HG03095 (cell line): ENCODE measurements around the gene CRACR2B.

Experiments
- ATAC-seq: cut with Tn5 transposase; IDR thresholded peaks from one replicate; pipeline ENCODE4 v1.9.1; 2021; ENCODE audit warnings: moderate library complexity; ENCODE audit not compliant: unreplicated experiment

Gene CRACR2B

DNA sequence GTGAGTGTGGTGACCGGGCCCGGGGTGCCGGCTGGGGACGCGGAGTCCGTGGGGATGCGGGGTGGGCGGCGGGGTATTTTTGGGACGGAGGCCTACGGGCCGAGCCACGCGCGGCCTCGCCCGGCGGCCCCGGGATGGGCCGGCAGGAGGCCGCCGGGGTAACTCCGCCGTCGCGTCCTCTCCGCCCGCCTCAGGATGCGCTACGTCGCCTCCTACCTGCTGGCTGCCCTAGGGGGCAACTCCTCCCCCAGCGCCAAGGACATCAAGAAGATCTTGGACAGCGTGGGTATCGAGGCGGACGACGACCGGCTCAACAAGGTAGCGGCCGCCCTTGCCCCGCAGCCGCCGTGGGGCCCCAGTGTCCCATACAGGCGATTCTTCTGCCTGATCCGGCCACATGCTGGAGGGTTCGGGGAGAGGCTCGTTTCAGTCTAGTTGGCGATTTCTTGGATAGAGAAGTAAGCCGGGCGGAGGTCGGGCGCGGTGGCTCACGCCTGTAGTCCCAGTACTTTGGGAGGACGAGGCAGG, 17.6 kb upstream of the CRACR2B start:
- ATAC-seq = peak; percentile 4

DNA sequence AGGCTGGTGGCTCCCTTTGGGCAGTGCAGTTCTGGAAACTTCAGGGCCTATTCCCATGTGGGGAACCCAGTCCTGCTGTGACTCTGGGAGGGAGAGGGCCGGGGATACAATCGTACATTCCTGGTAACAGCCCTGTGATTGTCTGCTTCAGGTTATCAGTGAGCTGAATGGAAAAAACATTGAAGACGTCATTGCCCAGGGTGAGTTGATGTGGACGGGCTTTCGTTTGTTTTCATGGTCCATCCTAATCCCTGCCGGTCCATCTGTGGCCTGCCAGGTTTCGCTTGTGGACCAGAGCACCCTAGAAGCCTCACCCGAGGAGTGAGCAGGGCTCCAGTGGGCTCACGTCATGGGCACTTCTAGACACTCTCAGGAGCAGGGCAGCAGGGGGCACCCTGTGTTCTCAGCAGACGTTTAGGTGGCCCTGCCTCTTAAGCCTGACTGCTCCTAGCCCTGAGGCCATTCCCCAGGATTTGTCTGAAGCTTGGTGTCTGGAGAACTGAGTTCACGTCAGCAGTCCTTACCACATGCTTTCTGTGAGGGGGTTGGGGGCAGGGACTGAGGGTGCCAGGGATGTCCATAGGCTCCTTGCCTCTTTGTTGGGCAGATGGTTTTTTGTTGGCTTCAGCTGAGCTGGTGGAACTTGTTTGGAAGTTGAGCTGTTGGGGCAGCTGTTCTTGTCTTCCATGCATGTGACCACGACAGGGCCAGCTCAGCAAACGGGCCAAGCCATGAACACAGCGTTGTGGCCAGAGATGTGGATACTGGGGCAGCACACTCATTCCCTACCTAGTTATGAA, 16.1 kb upstream of the CRACR2B start:
- ATAC-seq = no peak

DNA sequence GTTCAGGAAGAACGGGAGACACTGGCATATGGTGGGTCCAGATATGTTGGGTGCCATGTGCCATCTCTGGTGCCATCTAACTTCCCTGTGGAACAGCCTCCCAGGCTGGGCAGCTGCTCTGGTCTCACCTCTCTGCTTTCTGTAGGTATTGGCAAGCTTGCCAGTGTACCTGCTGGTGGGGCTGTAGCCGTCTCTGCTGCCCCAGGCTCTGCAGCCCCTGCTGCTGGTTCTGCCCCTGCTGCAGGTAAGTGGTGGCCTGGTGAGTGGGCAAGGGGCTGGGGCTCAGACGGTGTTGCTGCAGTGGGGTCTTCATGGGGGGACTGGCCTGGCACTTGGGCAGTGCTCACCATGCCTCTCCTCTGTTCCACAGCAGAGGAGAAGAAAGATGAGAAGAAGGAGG, 15.3 kb upstream of the CRACR2B start:
- no peak for ATAC-seq

DNA sequence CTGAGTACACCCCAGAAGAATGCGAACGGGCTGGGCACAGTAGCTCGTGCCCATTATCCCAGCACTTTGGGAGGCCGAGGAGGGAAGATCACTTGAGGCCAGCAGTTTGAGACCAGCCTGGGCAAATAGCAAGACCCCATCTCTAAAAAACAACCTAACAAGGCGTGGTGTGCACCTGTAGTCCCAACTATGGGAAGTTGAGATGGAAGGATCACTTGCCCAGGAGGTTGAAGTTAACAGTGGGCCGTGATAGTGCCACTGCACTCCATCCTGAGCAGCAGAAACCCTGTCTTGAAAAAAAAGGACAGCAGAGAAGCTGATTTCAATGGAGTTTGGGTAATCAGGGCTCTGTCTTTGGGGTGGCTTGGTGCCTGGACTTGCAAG, 14.7 kb upstream of the CRACR2B start:
- ATAC-seq = no peak

DNA sequence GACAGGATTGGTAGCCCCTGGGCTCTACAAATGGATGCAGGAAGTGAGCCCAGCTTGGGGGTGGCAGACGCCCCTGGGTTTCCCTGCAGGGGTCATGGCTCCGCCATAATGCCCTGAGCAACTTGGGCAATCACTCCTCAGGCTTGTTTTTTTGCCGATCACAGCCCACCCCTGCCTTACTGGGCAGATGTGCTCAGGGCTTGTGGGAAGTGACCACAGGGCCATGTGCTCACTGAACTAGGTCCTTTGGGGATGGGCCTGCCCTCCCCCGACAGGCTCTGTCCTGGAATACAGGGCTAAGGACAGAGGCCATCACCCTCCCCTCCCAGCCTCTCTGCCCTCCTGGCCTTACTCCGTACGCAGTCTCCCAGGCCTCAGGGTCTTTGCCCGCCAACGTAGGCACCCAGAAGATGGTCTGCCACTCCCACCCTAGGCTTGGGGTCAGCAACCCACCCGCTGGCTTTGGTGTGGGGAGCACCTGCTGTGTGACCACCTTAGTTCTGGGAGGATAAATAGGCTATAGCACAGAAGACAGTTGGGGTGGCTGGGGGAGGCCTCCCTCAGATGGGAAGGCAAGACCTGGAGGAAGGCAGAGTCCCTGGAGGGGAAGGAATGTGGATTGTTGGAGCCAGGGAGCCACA, 14.1 kb upstream of the CRACR2B start:
- no peak for ATAC-seq

DNA sequence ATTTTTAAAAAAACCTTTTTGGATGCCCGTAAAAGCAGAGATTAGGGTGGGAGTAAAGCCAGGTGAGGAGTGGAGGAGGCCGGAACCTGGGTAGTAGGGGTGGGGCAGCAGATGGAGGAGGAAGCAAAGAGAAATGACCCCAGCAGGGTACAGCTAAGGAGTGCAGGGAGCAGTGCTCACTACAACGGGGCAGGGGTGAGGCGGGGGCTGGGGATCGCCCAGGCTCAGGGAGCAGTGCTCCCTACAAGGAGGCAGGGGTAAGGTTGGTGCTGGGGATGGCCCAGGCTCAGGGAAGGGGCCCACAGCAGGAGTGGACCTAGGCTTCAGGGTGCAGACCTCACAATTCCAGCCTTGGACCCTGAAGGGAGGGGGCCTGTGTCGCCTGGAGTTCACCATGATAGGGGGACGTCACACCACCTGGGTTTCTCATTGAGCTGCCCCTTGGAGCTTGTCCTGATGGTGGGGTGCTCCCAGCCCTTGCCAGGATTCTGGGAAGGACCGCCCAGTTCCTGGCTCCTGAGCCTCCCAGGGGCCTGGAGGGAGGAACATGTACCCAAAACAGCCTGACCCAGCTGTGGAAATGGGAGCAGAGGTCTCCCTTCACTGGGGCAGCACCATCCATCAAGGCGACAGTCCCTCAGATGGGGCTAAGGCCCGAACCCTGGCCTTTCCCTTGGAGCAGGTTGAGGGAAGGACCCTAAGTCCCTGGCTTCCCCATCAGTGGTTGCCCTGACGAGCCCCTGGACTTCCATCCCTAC, 11.9 kb upstream of the CRACR2B start:
- no peak for ATAC-seq

DNA sequence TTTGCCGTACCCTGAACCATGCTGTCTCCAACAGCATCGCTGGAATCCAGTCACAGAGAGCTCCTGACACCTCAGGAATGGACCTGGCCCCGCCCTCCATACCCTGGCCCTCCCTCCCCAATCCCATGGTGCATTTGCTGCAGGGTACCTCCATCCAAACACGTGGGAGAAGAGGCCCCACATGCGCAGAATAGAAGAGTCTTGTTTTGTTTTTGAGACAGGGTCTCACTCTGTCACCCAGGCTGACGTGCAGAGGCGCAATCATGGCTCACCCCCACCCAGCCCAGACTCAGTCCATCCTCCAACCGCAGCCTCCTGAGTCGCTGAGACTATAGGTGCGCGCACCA, 11.3 kb upstream of the CRACR2B start:
- ATAC-seq = no peak

DNA sequence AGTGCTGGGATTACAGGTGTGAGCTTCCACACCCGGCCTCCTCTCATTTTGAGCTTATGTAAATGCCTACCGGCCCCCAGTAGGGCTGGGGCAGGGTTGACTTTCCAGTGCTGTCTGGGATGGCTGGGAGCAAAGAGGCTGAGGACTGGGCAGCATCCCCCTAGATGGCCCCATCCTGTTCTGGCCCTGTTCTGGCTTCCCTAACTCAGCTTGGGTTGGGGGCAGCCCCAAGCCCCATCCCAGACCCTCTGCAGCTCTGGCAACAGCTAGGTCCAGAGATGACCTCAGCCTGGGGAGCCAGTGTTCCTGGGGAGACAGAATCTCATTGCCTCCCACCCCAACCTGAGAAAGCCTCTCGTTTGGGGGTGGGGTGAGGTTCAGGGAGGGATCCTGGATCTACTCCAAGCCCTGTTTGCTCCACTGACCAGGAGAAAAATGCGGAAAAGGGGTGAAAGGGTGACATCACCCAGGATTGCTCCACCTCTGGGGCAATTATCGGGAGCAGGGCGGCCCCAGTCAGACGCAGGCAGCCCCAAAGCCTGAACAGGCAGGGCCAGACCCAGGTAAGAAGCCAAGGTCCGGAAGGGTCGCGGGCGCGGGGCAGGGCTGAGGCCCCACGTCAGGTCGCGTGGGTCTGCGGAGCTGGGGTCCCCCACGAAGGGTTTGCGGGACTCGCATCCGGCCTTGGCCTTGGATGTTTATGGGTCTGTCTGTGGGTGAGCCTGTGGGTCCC, 9.2 kb upstream of the CRACR2B start, which contains the start of gene PNPLA2:
TSS of gene PNPLA2 (plus strand) at position 519 of the 733 bp plus-strand sequence. CDS start 805 bp downstream, outside the sequence.
- no peak for ATAC-seq

DNA sequence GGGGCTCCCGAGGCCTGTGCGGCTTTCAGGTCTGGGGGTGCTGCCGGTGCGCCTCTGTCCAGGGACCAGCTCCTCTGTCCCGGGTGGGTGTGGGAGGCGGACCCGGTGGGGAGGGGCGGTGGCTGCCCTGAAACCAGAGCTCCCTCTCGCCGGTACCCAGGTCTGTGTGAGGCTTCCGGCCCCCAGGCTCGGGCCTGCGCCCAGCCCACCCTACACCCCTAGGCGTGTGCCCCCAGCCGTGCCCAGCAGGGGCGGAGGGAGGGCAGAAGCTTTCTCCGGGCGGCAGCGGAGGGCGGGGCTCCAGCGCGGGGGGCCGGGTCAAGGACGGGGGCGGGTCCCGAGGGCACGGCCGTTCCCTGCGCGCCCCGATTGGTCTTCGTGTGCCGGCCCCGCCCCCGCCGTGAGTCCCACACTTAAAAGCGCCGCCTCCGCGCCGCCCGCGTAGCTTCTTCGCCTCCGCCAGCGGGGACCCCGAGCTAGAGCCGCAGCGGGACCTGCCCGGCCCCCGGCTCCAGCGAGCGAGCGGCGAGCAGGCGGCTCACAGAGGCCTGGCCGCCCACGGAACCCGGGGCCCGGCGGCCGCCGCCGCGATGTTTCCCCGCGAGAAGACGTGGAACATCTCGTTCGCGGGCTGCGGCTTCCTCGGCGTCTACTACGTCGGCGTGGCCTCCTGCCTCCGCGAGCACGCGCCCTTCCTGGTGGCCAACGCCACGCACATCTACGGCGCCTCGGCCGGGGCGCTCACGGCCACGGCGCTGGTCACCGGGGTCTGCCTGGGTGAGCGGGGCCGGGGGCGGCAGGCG, 8.4 kb upstream of the CRACR2B start:
- peak; percentile 49 for ATAC-seq

DNA sequence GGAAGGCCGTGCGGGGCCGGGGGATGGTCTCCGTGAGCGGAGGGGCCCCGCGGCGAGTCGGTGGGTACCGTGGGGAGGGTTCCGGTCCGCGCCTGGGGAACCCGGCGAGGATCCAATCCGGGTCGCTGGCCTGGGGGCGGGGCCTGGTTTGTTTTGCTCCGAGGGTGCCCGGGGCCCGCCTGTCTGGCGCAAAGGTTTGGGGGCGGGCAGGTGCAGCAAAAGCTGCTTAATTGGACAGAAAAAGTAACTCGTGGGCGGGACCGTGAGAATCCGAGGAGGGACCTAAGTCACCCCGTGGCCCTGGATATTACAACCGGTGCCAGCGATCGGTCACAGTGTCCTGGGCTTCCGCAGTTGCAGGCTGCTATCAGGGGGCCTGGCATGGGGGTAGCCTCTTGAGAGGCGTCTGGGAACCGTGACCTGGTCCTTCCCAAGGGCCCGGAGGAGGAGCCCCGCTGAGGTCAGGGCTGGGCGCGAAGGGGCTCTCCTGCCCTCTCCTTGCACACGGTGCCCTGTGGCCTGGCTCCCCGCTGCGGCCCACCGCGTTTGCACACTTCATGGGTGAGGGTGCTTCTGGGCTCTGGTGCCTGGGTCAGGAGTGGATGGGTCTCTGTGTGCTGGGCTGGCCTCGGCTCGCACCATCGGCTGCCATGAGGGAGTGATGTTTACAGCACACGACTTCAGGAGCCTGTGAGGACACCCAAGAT, 7.6 kb upstream of the CRACR2B start:
- ATAC-seq = peak; percentile 44

DNA sequence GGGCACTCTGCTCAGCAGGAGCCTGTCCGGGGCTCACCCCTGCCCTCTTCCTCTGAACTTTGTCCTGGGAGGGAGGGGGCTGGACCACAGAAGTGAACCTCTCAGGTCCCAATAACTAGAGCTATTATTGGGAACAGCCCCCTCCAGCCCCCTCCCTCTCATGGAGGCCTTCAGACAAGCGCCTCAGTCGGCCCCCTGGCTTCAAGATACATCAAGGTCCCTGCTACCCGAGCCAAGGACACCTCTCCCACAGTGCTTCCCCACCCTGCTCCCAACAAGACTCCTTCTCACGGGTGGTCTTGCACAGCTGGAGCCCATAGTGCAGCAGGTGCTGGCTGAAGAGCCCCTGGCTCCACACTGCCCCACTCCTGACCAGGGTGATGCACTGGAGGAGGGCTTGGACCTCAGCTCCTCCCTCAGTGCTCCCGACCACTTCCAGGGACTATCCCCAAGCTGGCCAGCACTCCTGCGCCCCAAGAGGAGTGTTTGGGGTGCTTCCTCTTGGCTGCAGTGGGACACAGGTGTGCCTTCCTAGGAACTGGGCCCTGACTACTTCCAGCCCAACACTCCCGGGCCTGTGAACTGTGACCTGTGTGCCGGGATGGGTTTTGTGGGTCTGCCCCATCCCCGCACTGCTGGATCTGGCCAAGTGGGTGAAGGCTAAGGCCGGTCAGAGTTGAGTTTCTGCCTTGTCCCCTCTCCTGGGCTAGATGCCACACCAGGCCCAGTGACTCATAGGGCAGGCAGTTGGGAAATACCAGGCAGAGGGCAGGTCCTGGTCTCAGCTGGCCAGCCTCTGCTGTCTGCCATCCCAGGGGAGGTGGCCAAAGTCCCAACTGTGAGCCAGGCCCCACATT, 6.8 kb upstream of the CRACR2B start:
- ATAC-seq = no peak

DNA sequence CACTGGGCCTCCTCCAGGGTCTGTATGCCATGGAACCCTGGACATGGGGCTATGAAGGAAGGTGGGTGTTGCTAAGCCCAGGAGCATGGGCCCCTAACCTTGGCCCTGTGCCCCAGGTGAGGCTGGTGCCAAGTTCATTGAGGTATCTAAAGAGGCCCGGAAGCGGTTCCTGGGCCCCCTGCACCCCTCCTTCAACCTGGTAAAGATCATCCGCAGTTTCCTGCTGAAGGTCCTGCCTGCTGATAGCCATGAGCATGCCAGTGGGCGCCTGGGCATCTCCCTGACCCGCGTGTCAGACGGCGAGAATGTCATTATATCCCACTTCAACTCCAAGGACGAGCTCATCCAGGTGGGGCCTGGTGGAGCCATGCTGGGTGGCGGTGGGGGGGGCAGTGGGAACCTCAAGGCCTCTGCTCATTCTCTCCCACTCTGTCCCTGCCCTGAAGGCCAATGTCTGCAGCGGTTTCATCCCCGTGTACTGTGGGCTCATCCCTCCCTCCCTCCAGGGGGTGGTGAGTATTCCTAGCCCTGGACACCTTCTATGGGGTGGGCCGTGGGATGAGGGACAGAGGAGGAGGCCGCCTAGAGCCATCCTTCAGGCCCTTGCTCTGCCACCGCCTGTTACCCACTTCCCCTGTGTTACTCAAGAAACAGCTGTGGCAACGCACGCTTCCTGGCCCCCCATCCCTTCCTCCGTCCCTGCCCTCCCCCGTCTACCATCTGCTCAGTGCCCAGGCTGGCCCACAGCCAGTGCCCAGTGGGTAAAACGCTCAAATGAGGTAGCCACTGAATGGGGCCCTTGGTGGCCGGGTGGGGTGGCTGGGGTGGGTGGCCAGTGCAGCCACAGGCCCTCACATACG, 6.0 kb upstream of the CRACR2B start:
- no peak for ATAC-seq

DNA sequence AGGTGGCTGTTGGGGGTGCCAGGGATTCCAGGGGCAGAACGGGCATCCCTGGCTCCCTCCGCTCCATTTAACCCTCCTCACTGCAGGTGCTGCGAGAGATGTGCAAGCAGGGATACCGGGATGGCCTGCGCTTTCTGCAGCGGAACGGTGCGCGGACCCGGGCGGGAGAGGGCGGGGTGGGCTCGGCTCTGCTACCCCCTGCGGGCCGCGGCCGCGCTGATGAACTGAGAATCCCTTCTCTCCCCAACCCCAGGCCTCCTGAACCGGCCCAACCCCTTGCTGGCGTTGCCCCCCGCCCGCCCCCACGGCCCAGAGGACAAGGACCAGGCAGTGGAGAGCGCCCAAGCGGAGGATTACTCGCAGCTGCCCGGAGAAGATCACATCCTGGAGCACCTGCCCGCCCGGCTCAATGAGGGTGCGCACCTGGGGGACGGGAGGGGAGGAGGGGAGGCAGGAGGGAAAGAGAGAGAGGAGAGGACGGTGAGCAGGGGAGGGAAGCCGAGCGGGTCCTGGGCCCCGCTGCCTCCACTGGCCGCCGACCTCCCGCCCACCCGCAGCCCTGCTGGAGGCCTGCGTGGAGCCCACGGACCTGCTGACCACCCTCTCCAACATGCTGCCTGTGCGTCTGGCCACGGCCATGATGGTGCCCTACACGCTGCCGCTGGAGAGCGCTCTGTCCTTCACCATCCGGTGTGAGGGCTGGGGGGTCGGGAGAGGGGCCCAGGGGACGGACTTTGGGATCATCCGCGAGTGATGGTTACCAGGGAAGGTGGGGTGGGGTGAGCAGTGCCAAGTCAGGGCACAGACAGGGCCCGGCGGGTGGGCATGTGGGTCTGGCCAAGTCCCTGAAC, 4.1 kb upstream of the CRACR2B start:
- ATAC-seq = no peak

DNA sequence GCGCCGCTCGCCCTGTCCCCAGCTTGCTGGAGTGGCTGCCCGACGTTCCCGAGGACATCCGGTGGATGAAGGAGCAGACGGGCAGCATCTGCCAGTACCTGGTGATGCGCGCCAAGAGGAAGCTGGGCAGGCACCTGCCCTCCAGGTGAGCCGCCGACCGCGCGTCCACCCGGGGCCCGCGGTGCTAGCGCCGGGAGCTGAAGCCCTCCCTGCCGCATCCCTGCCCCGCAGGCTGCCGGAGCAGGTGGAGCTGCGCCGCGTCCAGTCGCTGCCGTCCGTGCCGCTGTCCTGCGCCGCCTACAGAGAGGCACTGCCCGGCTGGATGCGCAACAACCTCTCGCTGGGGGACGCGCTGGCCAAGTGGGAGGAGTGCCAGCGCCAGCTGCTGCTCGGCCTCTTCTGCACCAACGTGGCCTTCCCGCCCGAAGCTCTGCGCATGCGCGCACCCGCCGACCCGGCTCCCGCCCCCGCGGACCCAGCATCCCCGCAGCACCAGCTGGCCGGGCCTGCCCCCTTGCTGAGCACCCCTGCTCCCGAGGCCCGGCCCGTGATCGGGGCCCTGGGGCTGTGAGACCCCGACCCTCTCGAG, 3.3 kb upstream of the CRACR2B start:
- no peak for ATAC-seq

DNA sequence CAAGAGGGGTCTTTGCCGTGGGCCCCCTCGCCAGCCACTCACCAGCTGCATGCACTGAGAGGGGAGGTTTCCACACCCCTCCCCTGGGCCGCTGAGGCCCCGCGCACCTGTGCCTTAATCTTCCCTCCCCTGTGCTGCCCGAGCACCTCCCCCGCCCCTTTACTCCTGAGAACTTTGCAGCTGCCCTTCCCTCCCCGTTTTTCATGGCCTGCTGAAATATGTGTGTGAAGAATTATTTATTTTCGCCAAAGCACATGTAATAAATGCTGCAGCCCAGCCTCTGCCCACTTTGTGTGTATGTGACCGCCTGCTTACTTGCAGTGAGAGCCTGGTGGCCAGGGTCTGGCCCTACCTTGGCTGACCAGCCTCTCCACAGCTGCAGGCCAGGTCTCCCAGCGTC, 2.8 kb upstream of the CRACR2B start:
- no peak for ATAC-seq
